ENCODE data around the gene CACNB2.
"Not testable (repeated sequence)": the region's sequence is repeated elsewhere in the genome, so short reads cannot be mapped to it uniquely, and the experiment has no call there.

The CACNB2 gene

GRCh38 chr10:18577823-18578685 lies 437.8 kb downstream of the CACNB2 start:
- no peak for DNase-seq

- DNase-seq: no peak
Measured at GRCh38 chr10:18582803-18583202, 442.6 kb downstream of the CACNB2 start.

GRCh38 chr10:18583575-18584270 lies 443.5 kb downstream of the CACNB2 start:
- peak; percentile 28 for DNase-seq

- DNase-seq: not testable (repeated sequence)
Measured at GRCh38 chr10:18586637-18587036, 446.4 kb downstream of the CACNB2 start.

- DNase-seq: not testable (repeated sequence)
Measured at GRCh38 chr10:18591141-18591540, 450.9 kb downstream of the CACNB2 start.
